Measurements from ENCODE around the gene ECEL1. TPM values are rescaled to one million over a fixed set of nuclear protein-coding genes. Genes with fewer than 3 reads are reported as not detected.

The ECEL1 gene
- total and polyA plus RNA-seq, 2 experiments from 2014 or later = 1.1 to 1.2 TPM

GRCh38 chr2:232431705-232432590, 55.7 kb downstream of the ECEL1 start:
- TF ChIP-seq, protein P1, sequence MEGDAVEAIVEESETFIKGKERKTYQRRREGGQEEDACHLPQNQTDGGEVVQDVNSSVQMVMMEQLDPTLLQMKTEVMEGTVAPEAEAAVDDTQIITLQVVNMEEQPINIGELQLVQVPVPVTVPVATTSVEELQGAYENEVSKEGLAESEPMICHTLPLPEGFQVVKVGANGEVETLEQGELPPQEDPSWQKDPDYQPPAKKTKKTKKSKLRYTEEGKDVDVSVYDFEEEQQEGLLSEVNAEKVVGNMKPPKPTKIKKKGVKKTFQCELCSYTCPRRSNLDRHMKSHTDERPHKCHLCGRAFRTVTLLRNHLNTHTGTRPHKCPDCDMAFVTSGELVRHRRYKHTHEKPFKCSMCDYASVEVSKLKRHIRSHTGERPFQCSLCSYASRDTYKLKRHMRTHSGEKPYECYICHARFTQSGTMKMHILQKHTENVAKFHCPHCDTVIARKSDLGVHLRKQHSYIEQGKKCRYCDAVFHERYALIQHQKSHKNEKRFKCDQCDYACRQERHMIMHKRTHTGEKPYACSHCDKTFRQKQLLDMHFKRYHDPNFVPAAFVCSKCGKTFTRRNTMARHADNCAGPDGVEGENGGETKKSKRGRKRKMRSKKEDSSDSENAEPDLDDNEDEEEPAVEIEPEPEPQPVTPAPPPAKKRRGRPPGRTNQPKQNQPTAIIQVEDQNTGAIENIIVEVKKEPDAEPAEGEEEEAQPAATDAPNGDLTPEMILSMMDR (IDR thresholded peaks at IDR 0.05; ENCODE audit: poor library complexity) = no peak
- TF ChIP-seq EZH2 (IDR thresholded peaks at IDR 0.05; ENCODE audit: borderline replicate concordance) (no peak), EZH2phosphoT487 (IDR thresholded peaks at IDR 0.05; ENCODE audit: low read depth, severe bottlenecking, unreplicated experiment) (no peak)
- Histone ChIP-seq H3K27me3 (no peaks in the 10 kb centered on the region), H3K4me2 (no peak overlapping the region), H3K27ac (no peak overlapping the region), H3K4me3 (no peak overlapping the region), H4K20me1 (ENCODE audit: insufficient read depth, poor library complexity, severe bottlenecking) (no peaks in the 10 kb centered on the region), H3K79me2 (no peaks in the 10 kb centered on the region), H2AFZ (no peak overlapping the region), H3K9me2 (replicated peaks; ENCODE audit: insufficient read depth) (no peaks in the 10 kb centered on the region), H3K36me3 (replicated peaks; ENCODE audit: insufficient read depth, low read depth) (no peaks in the 10 kb centered on the region), H3K9me3 (ENCODE audit: low read depth) (no peaks in the 10 kb centered on the region), H3K4me1 (ENCODE audit: insufficient read depth) (no peaks in the 10 kb centered on the region)
- WGBS (ENCODE audit: low lambda C conversion rate, missing lambda C conversion rate) = 92% methylated on average over 16 of the region's 16 CpGs
- no peak for DNase-seq (ENCODE audit: low spot score)

Other genes starting within 250 kb of the ECEL1 start
- 6.5 and 8.7 TPM in 2 replicates for gene ALPP, start 109.1 kb downstream of the ECEL1 start, total RNA-seq
- gene ALPP, start 109.1 kb downstream of the ECEL1 start, polyA plus RNA-seq = 1.2 and 1.3 TPM in 2 replicates
- gene ALPG, start 81.0 kb downstream of the ECEL1 start, total RNA-seq = 0.16 and 1.5 TPM in 2 replicates
- 0.08 and 0.86 TPM in 2 replicates for gene ALPG, start 81.0 kb downstream of the ECEL1 start, polyA plus RNA-seq
- gene ALPI, start 31.7 kb downstream of the ECEL1 start, total RNA-seq = 3.9 and 4.1 TPM in 2 replicates
- 2.7 and 3.5 TPM in 2 replicates for gene ALPI, start 31.7 kb downstream of the ECEL1 start, polyA plus RNA-seq
- not detected in 2 replicates for gene PRSS56, start 32.6 kb upstream of the ECEL1 start, total RNA-seq
- not detected in 2 replicates for gene PRSS56, start 32.6 kb upstream of the ECEL1 start, polyA plus RNA-seq
- not detected in 2 replicates for gene CHRND, start 38.3 kb upstream of the ECEL1 start, total RNA-seq
- gene CHRND, start 38.3 kb upstream of the ECEL1 start, polyA plus RNA-seq = not detected in 2 replicates
- not detected in 2 replicates for gene CHRNG, start 51.9 kb upstream of the ECEL1 start, total RNA-seq
- gene CHRNG, start 51.9 kb upstream of the ECEL1 start, polyA plus RNA-seq = not detected in 2 replicates
- gene TIGD1, start 62.7 kb upstream of the ECEL1 start, total RNA-seq = 8.7 and 9.1 TPM in 2 replicates
- gene TIGD1, start 62.7 kb upstream of the ECEL1 start, polyA plus RNA-seq = 6.2 TPM in 2 replicates
- 76.9 and 97.3 TPM in 2 replicates for gene EIF4E2, start 62.9 kb upstream of the ECEL1 start, total RNA-seq
- gene EIF4E2, start 62.9 kb upstream of the ECEL1 start, polyA plus RNA-seq = 122 and 124 TPM in 2 replicates
- 3.0 and 4.2 TPM in 2 replicates for gene EFHD1, start 145.8 kb upstream of the ECEL1 start, total RNA-seq
- 6.7 and 13.4 TPM in 2 replicates for gene EFHD1, start 145.8 kb upstream of the ECEL1 start, polyA plus RNA-seq
- gene GIGYF2, start 209.5 kb upstream of the ECEL1 start, total RNA-seq = 63.6 and 69.4 TPM in 2 replicates
- 28.3 and 29.8 TPM in 2 replicates for gene GIGYF2, start 209.5 kb upstream of the ECEL1 start, polyA plus RNA-seq